DOHH2 (cell line): ENCODE measurements around the gene PREX1.

Experiments used
- EZH2phosphoT487 ChIP-seq: fragments of 200-600 bp; sonication (generic); IDR thresholded peaks from 2 replicates; pipeline ENCODE4 v1.6.1; 2017; ENCODE audit warnings: borderline replicate concordance, mild to moderate bottlenecking, antibody characterized with exemption, low read length, moderate library complexity, mixed read lengths
- TF ChIP-seq, protein P1 (sequence below): fragments of 200-600 bp; sonication (generic); IDR thresholded peaks from one replicate; pipeline ENCODE4 v1.5.1; 2014; ENCODE audit warnings: antibody characterized with exemption, mild to moderate bottlenecking, low read depth, low read length; ENCODE audit not compliant: poor library complexity, severe bottlenecking

DNA sequence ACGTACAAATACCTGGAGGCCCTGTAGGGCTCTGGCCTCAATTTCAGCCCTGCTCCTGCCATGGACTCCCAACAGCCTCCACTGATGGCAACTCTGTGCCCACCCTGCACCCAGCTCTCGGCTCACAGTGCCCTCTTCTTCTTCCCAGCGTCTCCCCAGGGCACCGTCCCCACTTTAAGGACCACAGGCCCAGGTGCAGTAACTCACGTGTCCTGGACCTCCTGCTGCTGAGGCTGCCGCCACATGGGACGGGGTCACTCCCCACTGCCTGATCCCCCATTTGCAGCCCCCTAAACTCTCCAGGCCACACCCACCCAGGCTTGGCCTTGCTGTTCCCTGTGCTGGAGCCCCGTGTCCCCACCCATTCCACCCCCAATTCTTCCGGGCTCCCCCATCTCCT lies 223.4 kb downstream of the PREX1 start:
- TF ChIP-seq, protein P1, sequence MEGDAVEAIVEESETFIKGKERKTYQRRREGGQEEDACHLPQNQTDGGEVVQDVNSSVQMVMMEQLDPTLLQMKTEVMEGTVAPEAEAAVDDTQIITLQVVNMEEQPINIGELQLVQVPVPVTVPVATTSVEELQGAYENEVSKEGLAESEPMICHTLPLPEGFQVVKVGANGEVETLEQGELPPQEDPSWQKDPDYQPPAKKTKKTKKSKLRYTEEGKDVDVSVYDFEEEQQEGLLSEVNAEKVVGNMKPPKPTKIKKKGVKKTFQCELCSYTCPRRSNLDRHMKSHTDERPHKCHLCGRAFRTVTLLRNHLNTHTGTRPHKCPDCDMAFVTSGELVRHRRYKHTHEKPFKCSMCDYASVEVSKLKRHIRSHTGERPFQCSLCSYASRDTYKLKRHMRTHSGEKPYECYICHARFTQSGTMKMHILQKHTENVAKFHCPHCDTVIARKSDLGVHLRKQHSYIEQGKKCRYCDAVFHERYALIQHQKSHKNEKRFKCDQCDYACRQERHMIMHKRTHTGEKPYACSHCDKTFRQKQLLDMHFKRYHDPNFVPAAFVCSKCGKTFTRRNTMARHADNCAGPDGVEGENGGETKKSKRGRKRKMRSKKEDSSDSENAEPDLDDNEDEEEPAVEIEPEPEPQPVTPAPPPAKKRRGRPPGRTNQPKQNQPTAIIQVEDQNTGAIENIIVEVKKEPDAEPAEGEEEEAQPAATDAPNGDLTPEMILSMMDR, result no peak
- no peak for TF ChIP-seq EZH2phosphoT487
